Measurements from ENCODE around the gene ATXN7L3B.

- no peak for TF ChIP-seq CTCF (IDR thresholded peaks at IDR 0.05)
- TF ChIP-seq EZH2phosphoT487 (IDR thresholded peaks at IDR 0.05) = no peak
Measured at GRCh38 chr12:74563927-74564326, 26.3 kb downstream of the ATXN7L3B start.

All from neural progenitor cell (in vitro differentiated cells).